Stimulated activated naive CD8-positive, alpha-beta T cell treated with anti-CD3 and anti-CD28 coated beads, Interleukin-15, Interleukin-2, amounts not matched to agents 100 ng/mL and 50 ng/mL, for 24 hours (primary cell): ENCODE measurements around the gene NRXN2.

Experiments used
- H3K27ac Mint-ChIP-seq: one replicate; pipeline ENCODE4 v1.8.0; 2021; ENCODE audit warnings: mild to moderate bottlenecking, mixed read lengths
- H3K27me3 Mint-ChIP-seq: one replicate; pipeline ENCODE4 v1.8.0; 2021; ENCODE audit warnings: mixed read lengths
- H3K36me3 Mint-ChIP-seq: one replicate; pipeline ENCODE4 v1.8.0; 2021; ENCODE audit warnings: low read depth, mixed read lengths
- H3K4me1 Mint-ChIP-seq: one replicate; pipeline ENCODE4 v1.8.0; 2021; ENCODE audit warnings: low read depth, mixed read lengths
- H3K4me3 Mint-ChIP-seq: one replicate; pipeline ENCODE4 v1.8.0; 2021; ENCODE audit warnings: mild to moderate bottlenecking, mixed read lengths
- H3K9me3 Mint-ChIP-seq: one replicate; pipeline ENCODE4 v1.8.0; 2021; ENCODE audit warnings: mixed read lengths

The NRXN2 gene

GRCh38 chr11:64627371-64627770 lies 95.6 kb downstream of the NRXN2 start:
- Mint-ChIP-seq H3K4me3 (no peak overlapping the region), H3K27me3 (no peaks in the 10 kb centered on the region), H3K9me3 (no peaks in the 10 kb centered on the region), H3K36me3 (no peaks in the 10 kb centered on the region), H3K4me1 (no peaks in the 10 kb centered on the region), H3K27ac (no peak overlapping the region)

- H3K4me3 Mint-ChIP-seq: no peak overlapping the region
- no peaks in the 10 kb centered on the region for H3K9me3 Mint-ChIP-seq
- H3K4me1 Mint-ChIP-seq: no peaks in the 10 kb centered on the region
- no peak overlapping the region for H3K27ac Mint-ChIP-seq
- no peaks in the 10 kb centered on the region for H3K36me3 Mint-ChIP-seq
- no peaks in the 10 kb centered on the region for H3K27me3 Mint-ChIP-seq
Measured at GRCh38 chr11:64626637-64627036, 96.4 kb downstream of the NRXN2 start.

GRCh38 chr11:64624883-64625481 lies 98.0 kb downstream of the NRXN2 start:
- Mint-ChIP-seq H3K4me3 (no peak overlapping the region), H3K27ac (no peak overlapping the region), H3K36me3 (no peaks in the 10 kb centered on the region), H3K9me3 (no peaks in the 10 kb centered on the region), H3K4me1 (no peaks in the 10 kb centered on the region), H3K27me3 (no peaks in the 10 kb centered on the region)

GRCh38 chr11:64622681-64623080 lies 100.3 kb downstream of the NRXN2 start:
- Mint-ChIP-seq H3K36me3 (no peaks in the 10 kb centered on the region), H3K4me1 (no peaks in the 10 kb centered on the region), H3K27me3 (no peaks in the 10 kb centered on the region), H3K9me3 (no peaks in the 10 kb centered on the region), H3K27ac (no peak overlapping the region), H3K4me3 (no peak overlapping the region)

GRCh38 chr11:64621283-64622019 lies 101.5 kb downstream of the NRXN2 start:
- Mint-ChIP-seq H3K4me1 (no peaks in the 10 kb centered on the region), H3K27ac (no peak overlapping the region), H3K27me3 (no peaks in the 10 kb centered on the region), H3K36me3 (no peaks in the 10 kb centered on the region), H3K9me3 (no peaks in the 10 kb centered on the region), H3K4me3 (no peak overlapping the region)

GRCh38 chr11:64620381-64620971 lies 102.5 kb downstream of the NRXN2 start:
- H3K27me3 Mint-ChIP-seq: no peaks in the 10 kb centered on the region
- no peak overlapping the region for H3K4me3 Mint-ChIP-seq
- no peaks in the 10 kb centered on the region for H3K4me1 Mint-ChIP-seq
- no peaks in the 10 kb centered on the region for H3K36me3 Mint-ChIP-seq
- H3K9me3 Mint-ChIP-seq: no peaks in the 10 kb centered on the region
- H3K27ac Mint-ChIP-seq: no peak overlapping the region

GRCh38 chr11:64619811-64620380 lies 103.1 kb downstream of the NRXN2 start:
- Mint-ChIP-seq H3K9me3 (no peaks in the 10 kb centered on the region), H3K36me3 (no peaks in the 10 kb centered on the region), H3K27me3 (no peaks in the 10 kb centered on the region), H3K4me3 (no peak overlapping the region), H3K27ac (no peak overlapping the region), H3K4me1 (no peaks in the 10 kb centered on the region)

- H3K4me3 Mint-ChIP-seq: no peak overlapping the region
- H3K27me3 Mint-ChIP-seq: no peaks in the 10 kb centered on the region
- no peaks in the 10 kb centered on the region for H3K4me1 Mint-ChIP-seq
- H3K36me3 Mint-ChIP-seq: no peaks in the 10 kb centered on the region
- no peaks in the 10 kb centered on the region for H3K9me3 Mint-ChIP-seq
- no peak overlapping the region for H3K27ac Mint-ChIP-seq
Measured at GRCh38 chr11:64619196-64619595, 103.8 kb downstream of the NRXN2 start.

- Mint-ChIP-seq H3K4me3 (no peak overlapping the region), H3K9me3 (no peaks in the 10 kb centered on the region), H3K36me3 (no peaks in the 10 kb centered on the region), H3K27me3 (no peaks in the 10 kb centered on the region), H3K4me1 (peaks cover 2% of the 10 kb centered on the region), H3K27ac (no peak overlapping the region)
Measured at GRCh38 chr11:64616817-64617216, 106.2 kb downstream of the NRXN2 start.

GRCh38 chr11:64614917-64615316 lies 108.1 kb downstream of the NRXN2 start:
- no peak overlapping the region for H3K4me3 Mint-ChIP-seq
- H3K27ac Mint-ChIP-seq: no peak overlapping the region
- H3K27me3 Mint-ChIP-seq: no peaks in the 10 kb centered on the region
- no peaks in the 10 kb centered on the region for H3K9me3 Mint-ChIP-seq
- no peaks in the 10 kb centered on the region for H3K36me3 Mint-ChIP-seq
- H3K4me1 Mint-ChIP-seq: peaks cover 6% of the 10 kb centered on the region

- H3K36me3 Mint-ChIP-seq: no peaks in the 10 kb centered on the region
- H3K27me3 Mint-ChIP-seq: no peaks in the 10 kb centered on the region
- no peaks in the 10 kb centered on the region for H3K9me3 Mint-ChIP-seq
- H3K27ac Mint-ChIP-seq: no peak overlapping the region
- peaks cover 6% of the 10 kb centered on the region for H3K4me1 Mint-ChIP-seq
- H3K4me3 Mint-ChIP-seq: no peak overlapping the region
Measured at GRCh38 chr11:64613648-64614047, 109.3 kb downstream of the NRXN2 start.

- Mint-ChIP-seq H3K27ac (no peak overlapping the region), H3K4me3 (no peak overlapping the region), H3K9me3 (no peaks in the 10 kb centered on the region), H3K4me1 (peaks cover 6% of the 10 kb centered on the region), H3K27me3 (no peaks in the 10 kb centered on the region), H3K36me3 (no peaks in the 10 kb centered on the region)
Measured at GRCh38 chr11:64611869-64612646, 110.9 kb downstream of the NRXN2 start.

- H3K36me3 Mint-ChIP-seq: no peaks in the 10 kb centered on the region
- H3K4me3 Mint-ChIP-seq: no peak overlapping the region
- peaks cover 6% of the 10 kb centered on the region for H3K4me1 Mint-ChIP-seq
- H3K27ac Mint-ChIP-seq: no peak overlapping the region
- H3K9me3 Mint-ChIP-seq: no peaks in the 10 kb centered on the region
- no peaks in the 10 kb centered on the region for H3K27me3 Mint-ChIP-seq
Measured at GRCh38 chr11:64611176-64611575, 111.8 kb downstream of the NRXN2 start.

GRCh38 chr11:64610596-64610995 lies 112.4 kb downstream of the NRXN2 start:
- Mint-ChIP-seq H3K4me3 (no peak overlapping the region), H3K36me3 (no peaks in the 10 kb centered on the region), H3K27me3 (no peaks in the 10 kb centered on the region), H3K27ac (no peak overlapping the region), H3K4me1 (peaks cover 6% of the 10 kb centered on the region), H3K9me3 (no peaks in the 10 kb centered on the region)
